Lung (tissue), 12 donors: Measurements from ENCODE around the gene ASAP3. TPM values are rescaled to one million over a fixed set of nuclear protein-coding genes. Genes with fewer than 3 reads are reported as not detected.

Source experiments
- ATAC-seq: fragments of 200-7000 bp; cut with Tn5 transposase; one replicate; pipeline ENCODE4 v1.9.1; 2020; ENCODE audit warnings: moderate number of reproducible peaks; ENCODE audit not compliant: insufficient read depth, low FRiP score
- DNase-seq, 3 donors: peaks; one replicate each; pipeline ENCODE4 v3.0.0-alpha.2; 2013 to 2017
- H3K27ac ChIP-seq, 2 donors: one replicate each; pipeline ENCODE4 v1.5.1; 2013; ENCODE audit warnings: mild to moderate bottlenecking in 2 of 2, moderate library complexity in 2 of 2, control low read depth in 1 of 2, inconsistent platforms in 1 of 2, low read depth in 1 of 2, low read length in 1 of 2
- H3K27me3 ChIP-seq, 3 donors: one replicate each; pipeline ENCODE4 v1.5.1; 2013; ENCODE audit warnings: low read length in 2 of 3; ENCODE audit not compliant: control insufficient read depth in 3 of 3, insufficient read depth in 3 of 3
- H3K36me3 ChIP-seq, 4 donors: one replicate each; pipeline ENCODE4 v1.5.1; 2013; ENCODE audit warnings: low read length in 4 of 4, mild to moderate bottlenecking in 1 of 4, moderate library complexity in 1 of 4; ENCODE audit not compliant: control insufficient read depth in 4 of 4, insufficient read depth in 4 of 4
- H3K4me1 ChIP-seq, 5 donors: one replicate each; pipeline ENCODE4 v1.5.1; 2013; ENCODE audit warnings: low read length in 5 of 5, mild to moderate bottlenecking in 2 of 5, moderate library complexity in 1 of 5; ENCODE audit not compliant: control insufficient read depth in 5 of 5, insufficient read depth in 5 of 5
- H3K4me3 ChIP-seq: one replicate; pipeline ENCODE4 v1.5.1; 2013; ENCODE audit warnings: mild to moderate bottlenecking, control low read depth, moderate library complexity
- H3K9ac ChIP-seq, 2 donors: one replicate each; pipeline ENCODE4 v1.5.1; 2013; ENCODE audit warnings: low read length in 2 of 2, control low read depth in 1 of 2; ENCODE audit not compliant: insufficient read depth in 1 of 2
- H3K9me3 ChIP-seq, 4 donors: one replicate each; pipeline ENCODE4 v1.5.1; 2013; ENCODE audit warnings: low read length in 3 of 4, mild to moderate bottlenecking in 1 of 4, moderate library complexity in 1 of 4; ENCODE audit not compliant: control insufficient read depth in 4 of 4, insufficient read depth in 3 of 4
- CTCF ChIP-seq: IDR thresholded peaks from 2 replicates; pipeline ENCODE4 v1.5.1; 2012; ENCODE audit warnings: mild to moderate bottlenecking; ENCODE audit errors: control extremely low read depth, extremely low read depth
- WGBS, 2 donors: extraction: QIAGEN DNeasy Blood & Tissue Kit; methylation state at CpG; one replicate each; pipeline ENCODE4 v1.1.7; 2013; 5-methylcytosine and 5-hydroxymethylcytosine counted together
- polyA plus RNA-seq, 2 donors: library from polyadenylated mRNA; stranded (reverse); fragments of 200-250 nt; gene quantifications; one replicate each; pipeline ENCODE4 v1.2.1, GENCODE V29; 2013
- total RNA-seq, 2 donors: library from RNA; depleted of rRNA in 1 of 2; stranded (reverse); fragments of >200 nt in 1 of 2; gene quantifications; one replicate each; pipeline ENCODE4 v1.2.1, GENCODE V29; 2014 to 2021
- donor health status: control.
- donor health status: control.
- donor health status: Bipolar disorder and iron deficiency.
- donor health status: healthy.
- donor health status: DM: yes; HTN: yes; CAD: no.

Gene ASAP3
- total and polyA plus RNA-seq, 4 donors = 16.9 to 38.1 (median 30.0) TPM

GRCh38 chr1:23420778-23421177 is 63.2 kb downstream of the ASAP3 start:
- no peak for TF ChIP-seq CTCF
- Histone ChIP-seq H3K27me3 (peaks cover 0 to 5% (median 0%) of the 10 kb centered on the region in 3 donors), H3K4me1 (peaks cover 13 to 34% (median 24%) of the 10 kb centered on the region in 5 donors), H3K27ac (no peak overlapping the region), H3K4me3 (no peak overlapping the region), H3K9me3 (no peaks in the 10 kb centered on the region), H3K9ac (no peak overlapping the region), H3K36me3 (peaks cover 0 to 3% (median under 1%) of the 10 kb centered on the region in 4 donors)
- WGBS, 2 donors = 77 to 97% methylated on average over 3 of the region's 3 CpGs
- ATAC-seq = no peak
- DNase-seq = no peak

GRCh38 chr1:23419180-23419579 is 64.8 kb downstream of the ASAP3 start:
- WGBS, 2 donors = 76 to 89% methylated on average over 5 to 6 of the region's 6 CpGs
- H3K36me3 ChIP-seq = peaks cover 0 to 3% (median under 1%) of the 10 kb centered on the region in 4 donors
- no peak for TF ChIP-seq CTCF
- ATAC-seq (no peak), DNase-seq (no peak)
- H3K27ac ChIP-seq = no peak overlapping the region
- H3K9me3 ChIP-seq = no peaks in the 10 kb centered on the region
- H3K9ac ChIP-seq = no peak overlapping the region
- peaks cover 13 to 27% (median 20%) of the 10 kb centered on the region in 5 donors for H3K4me1 ChIP-seq
- H3K27me3 ChIP-seq = no peaks in the 10 kb centered on the region
- no peak overlapping the region for H3K4me3 ChIP-seq

GRCh38 chr1:23417570-23417969 is 66.4 kb downstream of the ASAP3 start:
- Histone ChIP-seq H3K9me3 (no peaks in the 10 kb centered on the region), H3K36me3 (peaks cover 0 to 3% (median under 1%) of the 10 kb centered on the region in 4 donors), H3K9ac (no peak overlapping the region), H3K4me1 (peaks cover 8 to 17% (median 10%) of the 10 kb centered on the region in 5 donors), H3K4me3 (no peak overlapping the region), H3K27ac (no peak overlapping the region), H3K27me3 (no peaks in the 10 kb centered on the region)
- ATAC-seq (no peak), DNase-seq (peak; percentile 13 to 48 (median 24))
- TF ChIP-seq CTCF = no peak
- WGBS, 2 donors = 55 to 67% methylated on average over 3 of the region's 3 CpGs

- Histone ChIP-seq H3K36me3 (peaks cover 0 to 3% (median under 1%) of the 10 kb centered on the region in 4 donors), H3K4me1 (peaks cover 4 to 11% (median 6%) of the 10 kb centered on the region in 5 donors), H3K27ac (no peak overlapping the region), H3K4me3 (no peak overlapping the region), H3K9me3 (no peaks in the 10 kb centered on the region), H3K9ac (no peak overlapping the region), H3K27me3 (no peaks in the 10 kb centered on the region)
- ATAC-seq = no peak
- WGBS, 2 donors = 85 to 93% methylated on average over 4 of the region's 4 CpGs
- no peak for DNase-seq
- TF ChIP-seq CTCF = no peak
Observed at GRCh38 chr1:23416964-23417363, 67.0 kb downstream of the ASAP3 start.
